CD4-positive, alpha-beta T cell (primary cell): ENCODE data around the gene CTNNA2. TPM values are rescaled to one million over a fixed set of nuclear protein-coding genes. Genes with fewer than 3 reads are reported as not detected.

Experiments used
- ATAC-seq: fragments of 200-7000 bp; cut with Tn5 transposase; one replicate; pipeline ENCODE4 v1.10.0; 2022; ENCODE audit warnings: mild to moderate bottlenecking; ENCODE audit not compliant: poor library complexity
- CTCF ChIA-PET: fragments of 350-600 bp; sonication (Branson Sonifier 250); formaldehyde crosslinking; loops from one replicate; lab custom pipeline; 2021; ENCODE audit warnings: antibody characterized with exemption, inconsistent platforms; lab: Charles Lee
- POLR2A ChIA-PET: fragments of 350-600 bp; sonication (Branson Sonifier 250); formaldehyde crosslinking; loops from one replicate; lab custom pipeline; 2021; ENCODE audit warnings: antibody characterized with exemption, inconsistent platforms; lab: Charles Lee
- DNase-seq, 14 experiments: peaks; one replicate each; pipeline ENCODE4 v3.0.0-alpha.2; 2013 to 2020; ENCODE audit warnings: mixed read lengths in 2 of 14
- H3K27ac ChIP-seq, 2 donors: one replicate each; pipeline versions ENCODE4 v1.5.1 to v1.7.0; 2013; ENCODE audit warnings: low read length in 2 of 2, low read depth in 1 of 2, mild to moderate bottlenecking in 1 of 2
- H3K27me3 ChIP-seq, 2 experiments: 1 replicate in 1 of 2; 2 replicates in 1 of 2; pipeline versions ENCODE4 v1.6.1 to v1.7.0; 2013; ENCODE audit warnings: low read length in 2 of 2, control low read depth in 1 of 2, mild to moderate bottlenecking in 1 of 2, moderate library complexity in 1 of 2; ENCODE audit not compliant: insufficient read depth in 2 of 2, control insufficient read depth in 1 of 2
- H3K36me3 ChIP-seq: one replicate; pipeline ENCODE4 v1.6.1; 2013; ENCODE audit warnings: low read length, control low read depth; ENCODE audit not compliant: insufficient read depth
- H3K4me1 ChIP-seq: one replicate; pipeline ENCODE4 v1.6.1; 2013; ENCODE audit warnings: low read length, control low read depth; ENCODE audit not compliant: insufficient read depth
- H3K4me3 ChIP-seq: one replicate; pipeline ENCODE4 v1.5.1; 2013; ENCODE audit warnings: mild to moderate bottlenecking, low read length, moderate library complexity
- H3K9me3 ChIP-seq, 2 experiments: 1 replicate in 1 of 2; 2 replicates in 1 of 2; pipeline versions ENCODE4 v1.6.1 to v1.7.0; 2013; ENCODE audit warnings: low read length in 2 of 2, mild to moderate bottlenecking in 2 of 2, control low read depth in 1 of 2, moderate library complexity in 1 of 2; ENCODE audit not compliant: control insufficient read depth in 1 of 2, insufficient read depth in 1 of 2
- H3K27ac Mint-ChIP-seq: one replicate; pipeline ENCODE4 v1.8.0; 2020; ENCODE audit warnings: mixed read lengths
- H3K27me3 Mint-ChIP-seq: one replicate; pipeline ENCODE4 v1.8.0; 2021; ENCODE audit warnings: mixed read lengths
- H3K36me3 Mint-ChIP-seq: one replicate; pipeline ENCODE4 v1.8.0; 2021; ENCODE audit warnings: low read depth, mixed read lengths
- H3K4me1 Mint-ChIP-seq: one replicate; pipeline ENCODE4 v1.8.0; 2021; ENCODE audit warnings: low read depth, mixed read lengths
- H3K4me3 Mint-ChIP-seq: one replicate; pipeline ENCODE4 v1.8.0; 2020; ENCODE audit warnings: mild to moderate bottlenecking, mixed read lengths
- H3K9me3 Mint-ChIP-seq: one replicate; pipeline ENCODE4 v1.8.0; 2020; ENCODE audit warnings: mixed read lengths
- intact Hi-C, 2 experiments: fragments of 100-400 bp; cut with DNase I in 1 of 2; cut with micrococcal nuclease in 1 of 2; formaldehyde crosslinking; loops; one replicate each; pipeline versions ENCODE4 v1.15.1 to v1.9.0; 2023 to 2025; cut with DNase I, micrococcal nuclease
- polyA plus RNA-seq, 2 donors: library from polyadenylated mRNA; unstranded; fragments of 120-200 nt; gene quantifications; one replicate each; pipeline ENCODE4 v1.2.1, GENCODE V29; 2013
- total RNA-seq, 174 experiments: library from RNA in 2 of 174; stranded (reverse) in 2 of 174; gene quantifications; one replicate each; pipeline ENCODE4 v1.2.3 and lab custom pipeline; 2021 to 2026
- TF ChIP-seq, protein P1 (sequence below): fragments of 200-600 bp; IDR thresholded peaks from one replicate; pipeline ENCODE4 v1.8.0; 2022; ENCODE audit warnings: antibody characterized with exemption, mild to moderate bottlenecking

The CTNNA2 gene
- total RNA-seq: not detected
- not detected for polyA plus RNA-seq (2013, experiment 1 of 2)
- polyA plus RNA-seq (2013, experiment 2 of 2): 0.03 TPM
- total RNA-seq (lab: John Stamatoyannopoulos, UW): 0 to 0.98 (median 0) reads per million in 172 experiments

DNA sequence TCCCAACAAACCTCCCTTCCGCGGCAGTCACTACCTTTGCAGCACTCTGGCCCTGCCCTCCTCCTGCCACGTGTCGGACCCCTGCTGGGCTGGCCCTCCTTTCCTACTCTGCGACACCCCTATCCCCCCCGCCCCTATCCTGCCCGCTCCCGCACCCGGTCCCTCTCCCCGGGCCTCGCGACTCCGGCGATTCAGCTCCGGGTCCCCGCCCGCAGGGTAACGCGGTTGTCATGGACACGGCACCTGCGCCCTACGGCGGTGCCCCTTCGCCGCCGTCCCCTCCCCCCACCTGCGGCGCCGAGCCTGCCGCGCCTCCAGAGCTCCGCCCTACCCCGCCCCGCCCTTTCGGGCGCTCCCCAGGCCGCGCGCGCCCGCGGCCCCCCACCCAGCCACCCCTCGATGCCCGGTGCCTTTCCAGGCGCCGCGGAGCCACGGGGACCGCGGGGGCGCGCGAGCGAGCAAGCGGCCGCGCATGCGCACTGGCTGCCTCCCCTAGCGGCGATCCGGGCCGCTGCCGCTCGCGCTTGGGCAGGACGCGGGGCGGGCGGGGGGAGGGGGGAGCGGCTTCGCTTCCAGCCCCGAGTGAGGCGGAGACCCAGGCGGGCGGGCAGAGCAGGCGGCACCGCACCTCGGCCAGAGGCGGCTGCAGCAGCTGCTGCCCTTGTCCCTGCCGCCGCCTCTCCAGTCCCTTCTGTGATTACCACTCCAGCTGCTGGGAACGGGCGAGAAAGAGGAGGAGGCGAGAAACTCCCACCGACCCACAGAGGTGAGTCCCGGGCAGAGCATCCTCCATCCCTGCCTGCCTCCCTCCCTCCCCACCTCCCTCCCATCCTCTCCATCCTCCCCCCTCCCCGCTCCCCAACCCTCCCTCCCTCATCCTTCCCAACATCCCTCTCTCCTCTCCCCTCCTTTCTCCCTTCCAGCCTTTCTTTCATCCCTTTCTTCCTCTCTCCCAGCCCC is at the start of gene CTNNA2:
CTNNA2 (plus strand) TSS at position 610 of the 960 bp plus-strand sequence.
- ChIA-PET POLR2A (no interaction called here), CTCF (no interaction called here)
- Histone ChIP-seq H3K36me3 (no peaks in the 10 kb centered on the region), H3K4me1 (no peaks in the 10 kb centered on the region), H3K4me3 (no peak within 1 kb of the TSS), H3K27ac (no peak within 1 kb of the TSS), H3K9me3 (peaks cover 4 to 11% of the 10 kb centered on the region in 2 experiments), H3K27me3 (peaks cover 0 to 7% of the 10 kb centered on the region in 2 experiments)
- Mint-ChIP-seq H3K9me3 (peaks cover 12% of the 10 kb centered on the region), H3K36me3 (no peaks in the 10 kb centered on the region), H3K27me3 (peaks cover 33% of the 10 kb centered on the region), H3K4me3 (no peak within 1 kb of the TSS), H3K27ac (no peak within 1 kb of the TSS), H3K4me1 (no peaks in the 10 kb centered on the region)
- DNase-seq (peak in 2 of 14 experiments; percentile 6 to 15), ATAC-seq (no peak)
- TF ChIP-seq, protein P1, sequence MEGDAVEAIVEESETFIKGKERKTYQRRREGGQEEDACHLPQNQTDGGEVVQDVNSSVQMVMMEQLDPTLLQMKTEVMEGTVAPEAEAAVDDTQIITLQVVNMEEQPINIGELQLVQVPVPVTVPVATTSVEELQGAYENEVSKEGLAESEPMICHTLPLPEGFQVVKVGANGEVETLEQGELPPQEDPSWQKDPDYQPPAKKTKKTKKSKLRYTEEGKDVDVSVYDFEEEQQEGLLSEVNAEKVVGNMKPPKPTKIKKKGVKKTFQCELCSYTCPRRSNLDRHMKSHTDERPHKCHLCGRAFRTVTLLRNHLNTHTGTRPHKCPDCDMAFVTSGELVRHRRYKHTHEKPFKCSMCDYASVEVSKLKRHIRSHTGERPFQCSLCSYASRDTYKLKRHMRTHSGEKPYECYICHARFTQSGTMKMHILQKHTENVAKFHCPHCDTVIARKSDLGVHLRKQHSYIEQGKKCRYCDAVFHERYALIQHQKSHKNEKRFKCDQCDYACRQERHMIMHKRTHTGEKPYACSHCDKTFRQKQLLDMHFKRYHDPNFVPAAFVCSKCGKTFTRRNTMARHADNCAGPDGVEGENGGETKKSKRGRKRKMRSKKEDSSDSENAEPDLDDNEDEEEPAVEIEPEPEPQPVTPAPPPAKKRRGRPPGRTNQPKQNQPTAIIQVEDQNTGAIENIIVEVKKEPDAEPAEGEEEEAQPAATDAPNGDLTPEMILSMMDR: no peak
- intact Hi-C loops: no loop called here

DNA sequence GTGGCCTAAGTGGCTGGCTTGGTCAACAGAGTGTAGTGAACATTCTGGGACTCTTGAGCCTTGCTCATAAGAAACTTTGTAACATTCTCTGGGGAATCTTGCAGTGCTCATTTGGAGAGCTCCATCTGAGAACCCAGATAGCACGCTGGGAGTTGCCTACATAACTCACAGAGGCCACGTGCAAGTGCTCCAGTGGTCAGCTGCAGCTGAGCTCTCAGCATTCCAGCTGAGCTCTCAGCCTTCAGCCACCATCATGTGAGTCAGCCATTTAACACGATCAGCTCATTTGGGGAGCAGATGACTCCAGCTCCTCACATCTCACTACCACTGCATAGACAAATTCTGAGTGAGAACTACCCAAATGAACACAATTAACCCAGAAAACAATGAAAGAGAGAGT is 25.5 kb upstream of the CTNNA2 start:
- Histone ChIP-seq H3K4me1 (no peaks in the 10 kb centered on the region), H3K36me3 (no peaks in the 10 kb centered on the region), H3K27me3 (no peaks in the 10 kb centered on the region), H3K9me3 (peaks cover 0 to 3% of the 10 kb centered on the region in 2 experiments), H3K4me3 (no peak overlapping the region), H3K27ac (no peak overlapping the region)
- TF ChIP-seq, protein P1: no peak
- Mint-ChIP-seq H3K9me3 (peaks cover 2% of the 10 kb centered on the region), H3K4me1 (no peaks in the 10 kb centered on the region), H3K4me3 (no peak overlapping the region), H3K27me3 (no peaks in the 10 kb centered on the region), H3K27ac (no peak overlapping the region), H3K36me3 (no peaks in the 10 kb centered on the region)
- CTCF ChIA-PET: no interaction called here
- ATAC-seq (no peak), DNase-seq (no peak)
- POLR2A ChIA-PET: no interaction called here
- intact Hi-C loops: no loop called here

DNA sequence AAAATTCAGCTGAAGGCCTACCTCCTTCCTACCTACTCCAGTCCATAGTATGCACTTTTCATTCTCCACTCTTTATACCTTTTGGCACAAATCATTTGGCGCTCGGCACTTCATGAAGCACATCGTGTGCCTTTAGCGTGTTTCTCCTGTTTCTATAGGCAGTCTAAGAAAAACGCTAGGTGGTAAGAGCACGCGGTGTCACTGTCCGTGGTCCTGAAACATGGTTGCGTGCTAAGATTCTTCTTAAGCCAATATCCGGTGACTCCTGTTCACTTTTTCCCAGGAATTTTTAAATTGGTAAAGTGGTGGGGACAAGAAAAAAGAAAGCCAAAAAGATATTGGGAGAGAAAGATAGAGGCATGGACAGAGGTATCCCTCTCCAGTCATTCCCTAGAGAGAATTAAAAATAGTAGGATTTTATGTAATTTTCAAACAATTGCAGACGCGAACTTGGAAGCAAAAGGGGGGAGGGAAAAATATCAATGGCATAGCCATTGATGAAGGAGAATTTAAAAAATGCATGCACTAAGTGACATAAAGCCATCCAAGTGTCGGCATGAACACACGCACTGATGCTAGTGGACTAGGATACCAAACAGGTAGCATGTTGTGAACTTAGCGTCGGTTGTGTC is 1.4 kb upstream of the CTNNA2 start:
- H3K27me3 ChIP-seq: peaks cover 0 to 7% of the 10 kb centered on the region in 2 experiments
- no peak for ATAC-seq
- H3K27ac ChIP-seq: no peak overlapping the region
- TF ChIP-seq, protein P1: no peak
- Mint-ChIP-seq H3K27ac (no peak overlapping the region), H3K27me3 (peaks cover 33% of the 10 kb centered on the region), H3K4me3 (no peak overlapping the region), H3K4me1 (no peaks in the 10 kb centered on the region), H3K9me3 (peaks cover 12% of the 10 kb centered on the region), H3K36me3 (no peaks in the 10 kb centered on the region)
- H3K36me3 ChIP-seq: no peaks in the 10 kb centered on the region
- POLR2A ChIA-PET: no interaction called here
- H3K9me3 ChIP-seq: peaks cover 4 to 11% of the 10 kb centered on the region in 2 experiments
- no peaks in the 10 kb centered on the region for H3K4me1 ChIP-seq
- intact Hi-C loops: no loop called here
- no peak overlapping the region for H3K4me3 ChIP-seq
- CTCF ChIA-PET: no interaction called here
- DNase-seq: no peak
